Neutrophil (primary cell): Measurements from ENCODE around the gene RNPEPL1.
A peak's percentile ranks its signal among the peaks of the same experiment; 100 is the strongest.

ENCODE experiments used
- H3K27ac ChIP-seq: fragments of 200-600 bp; sonication (generic); 2 replicates; pipeline ENCODE4 v1.5.1; 2016; ENCODE audit warnings: mild to moderate bottlenecking, moderate library complexity
- H3K27me3 ChIP-seq: fragments of 200-600 bp; sonication (generic); 2 replicates; pipeline ENCODE4 v1.6.0; 2016; ENCODE audit warnings: mild to moderate bottlenecking
- H3K36me3 ChIP-seq: fragments of 200-600 bp; sonication (generic); 2 replicates; pipeline ENCODE4 v1.5.1; 2017
- H3K4me1 ChIP-seq, 2 experiments: fragments of 200-600 bp in 1 of 2; sonication (generic) in 1 of 2; 1 replicate in 1 of 2; 2 replicates in 1 of 2; pipeline versions ENCODE4 v1.5.1 to v1.6.1; 2013 to 2016; ENCODE audit warnings: low read depth in 1 of 2, low read length in 1 of 2, mild to moderate bottlenecking in 1 of 2, moderate library complexity in 1 of 2; ENCODE audit not compliant: control insufficient read depth in 1 of 2, insufficient read depth in 1 of 2
- H3K4me3 ChIP-seq, 2 experiments: fragments of 200-600 bp in 1 of 2; sonication (generic) in 1 of 2; 1 replicate in 1 of 2; 2 replicates in 1 of 2; pipeline ENCODE4 v1.5.1; 2013 to 2016; ENCODE audit warnings: low read depth in 1 of 2, low read length in 1 of 2, mild to moderate bottlenecking in 1 of 2, moderate library complexity in 1 of 2
- H3K9me3 ChIP-seq: fragments of 200-600 bp; sonication (generic); 2 replicates; pipeline ENCODE4 v1.5.1; 2016
- TF ChIP-seq, protein P1 (sequence below): fragments of 200-600 bp; sonication (generic); IDR thresholded peaks from 2 replicates; pipeline ENCODE4 v1.5.1; 2016; ENCODE audit warnings: antibody characterized with exemption

RNPEPL1 gene

DNA sequence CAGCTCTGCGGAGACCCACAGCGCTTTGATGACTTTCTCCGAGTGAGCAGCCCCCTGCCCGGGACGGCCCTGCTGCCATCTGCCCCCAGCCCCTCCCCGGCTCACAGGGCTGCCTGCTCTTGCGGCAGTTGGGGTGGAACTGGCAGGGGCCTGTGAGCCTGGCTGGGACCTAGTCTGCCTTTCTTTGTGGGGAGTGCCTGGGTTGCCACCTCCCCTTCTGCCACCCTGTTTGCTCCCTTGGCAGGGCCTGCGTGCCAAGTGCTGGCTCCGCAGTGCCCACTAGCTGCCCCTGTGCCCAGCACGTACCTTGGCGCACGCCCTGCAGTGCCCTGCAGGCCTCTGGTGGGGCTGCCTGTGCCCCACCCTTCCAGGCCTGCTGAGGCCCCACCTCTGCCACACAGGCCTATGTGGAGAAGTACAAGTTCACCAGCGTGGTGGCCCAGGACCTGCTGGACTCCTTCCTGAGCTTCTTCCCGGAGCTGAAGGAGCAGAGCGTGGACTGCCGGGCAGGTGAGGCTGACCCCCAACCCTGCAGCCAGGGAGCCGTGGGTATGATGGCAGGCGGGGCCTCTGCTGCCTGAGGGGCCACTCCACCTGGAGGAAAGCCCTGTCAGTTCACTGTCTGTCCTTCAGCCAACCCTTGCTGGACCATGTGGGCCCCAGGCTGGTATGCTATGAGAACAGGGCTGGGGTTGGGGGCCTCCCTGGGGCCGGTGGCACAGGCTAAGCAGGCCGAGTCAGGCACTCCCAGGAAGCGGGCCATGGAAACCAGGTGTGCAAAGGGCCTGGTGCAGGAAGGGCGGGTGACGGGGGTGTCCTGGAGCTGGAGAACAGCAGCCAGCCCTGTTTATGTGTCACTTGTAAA is 7.0 kb downstream of the RNPEPL1 start:
- H3K27me3 ChIP-seq = no peaks in the 10 kb centered on the region
- no peaks in the 10 kb centered on the region for H3K9me3 ChIP-seq
- H3K4me1 ChIP-seq = peaks cover 35 to 41% of the 10 kb centered on the region in 2 experiments
- TF ChIP-seq, protein P1, sequence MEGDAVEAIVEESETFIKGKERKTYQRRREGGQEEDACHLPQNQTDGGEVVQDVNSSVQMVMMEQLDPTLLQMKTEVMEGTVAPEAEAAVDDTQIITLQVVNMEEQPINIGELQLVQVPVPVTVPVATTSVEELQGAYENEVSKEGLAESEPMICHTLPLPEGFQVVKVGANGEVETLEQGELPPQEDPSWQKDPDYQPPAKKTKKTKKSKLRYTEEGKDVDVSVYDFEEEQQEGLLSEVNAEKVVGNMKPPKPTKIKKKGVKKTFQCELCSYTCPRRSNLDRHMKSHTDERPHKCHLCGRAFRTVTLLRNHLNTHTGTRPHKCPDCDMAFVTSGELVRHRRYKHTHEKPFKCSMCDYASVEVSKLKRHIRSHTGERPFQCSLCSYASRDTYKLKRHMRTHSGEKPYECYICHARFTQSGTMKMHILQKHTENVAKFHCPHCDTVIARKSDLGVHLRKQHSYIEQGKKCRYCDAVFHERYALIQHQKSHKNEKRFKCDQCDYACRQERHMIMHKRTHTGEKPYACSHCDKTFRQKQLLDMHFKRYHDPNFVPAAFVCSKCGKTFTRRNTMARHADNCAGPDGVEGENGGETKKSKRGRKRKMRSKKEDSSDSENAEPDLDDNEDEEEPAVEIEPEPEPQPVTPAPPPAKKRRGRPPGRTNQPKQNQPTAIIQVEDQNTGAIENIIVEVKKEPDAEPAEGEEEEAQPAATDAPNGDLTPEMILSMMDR = no peak
- H3K27ac ChIP-seq = no peak overlapping the region
- no peak overlapping the region for H3K4me3 ChIP-seq
- H3K36me3 ChIP-seq = peaks cover 87% of the 10 kb centered on the region

DNA sequence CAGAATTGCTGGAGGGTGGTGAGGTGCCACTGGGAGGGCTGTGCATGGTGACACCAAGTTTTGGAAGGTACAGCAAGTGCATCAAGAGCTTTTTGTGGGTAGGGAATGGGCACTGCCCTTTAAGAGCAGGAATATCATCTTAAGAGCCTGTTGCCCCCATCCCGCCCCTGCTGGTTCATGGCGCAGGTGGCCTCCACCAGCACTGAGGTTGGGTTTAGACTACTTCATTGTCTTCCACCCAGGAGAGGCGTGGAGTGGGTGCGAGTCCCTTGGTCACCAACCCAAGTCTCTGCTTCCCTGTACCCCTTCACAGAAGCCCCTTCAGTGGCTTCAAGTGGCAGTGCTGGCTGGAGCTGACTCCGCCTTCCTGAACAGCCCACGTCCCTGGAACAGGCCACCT is 7.8 kb downstream of the RNPEPL1 start:
- Histone ChIP-seq H3K9me3 (no peaks in the 10 kb centered on the region), H3K27me3 (no peaks in the 10 kb centered on the region), H3K27ac (no peak overlapping the region), H3K4me1 (peaks cover 35 to 41% of the 10 kb centered on the region in 2 experiments), H3K4me3 (no peak overlapping the region), H3K36me3 (peaks cover 80% of the 10 kb centered on the region)
- TF ChIP-seq, protein P1 = no peak

DNA sequence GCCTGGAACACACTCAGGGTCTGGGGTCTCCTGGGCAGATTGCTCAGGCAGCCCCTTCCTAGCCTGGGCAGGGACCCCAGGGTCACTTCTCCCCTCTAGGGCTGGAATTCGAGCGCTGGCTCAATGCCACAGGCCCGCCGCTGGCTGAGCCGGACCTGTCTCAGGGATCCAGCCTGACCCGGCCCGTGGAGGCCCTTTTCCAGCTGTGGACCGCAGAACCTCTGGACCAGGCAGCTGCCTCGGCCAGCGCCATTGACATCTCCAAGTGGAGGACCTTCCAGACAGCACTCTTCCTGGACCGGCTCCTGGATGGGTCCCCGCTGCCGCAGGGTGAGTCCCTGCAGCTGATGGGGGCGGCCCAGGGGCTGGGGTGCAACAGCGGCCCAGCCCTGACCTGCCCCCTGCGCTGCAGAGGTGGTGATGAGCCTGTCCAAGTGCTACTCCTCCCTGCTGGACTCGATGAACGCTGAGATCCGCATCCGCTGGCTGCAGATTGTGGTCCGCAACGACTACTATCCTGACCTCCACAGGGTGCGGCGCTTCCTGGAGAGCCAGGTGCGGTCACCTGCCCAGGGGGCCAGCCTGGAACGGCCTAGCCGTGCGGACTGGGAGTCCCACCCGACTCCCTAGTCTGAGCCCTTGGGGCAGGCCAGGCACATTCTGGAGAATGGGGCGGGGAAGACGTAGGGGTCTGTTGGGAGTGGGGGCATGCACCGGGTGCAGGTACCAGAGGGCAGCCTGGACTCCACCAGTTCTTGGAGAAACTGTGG is 8.3 kb downstream of the RNPEPL1 start:
- H3K4me1 ChIP-seq = peaks cover 32 to 39% of the 10 kb centered on the region in 2 experiments
- TF ChIP-seq, protein P1 = no peak
- peaks cover 74% of the 10 kb centered on the region for H3K36me3 ChIP-seq

DNA sequence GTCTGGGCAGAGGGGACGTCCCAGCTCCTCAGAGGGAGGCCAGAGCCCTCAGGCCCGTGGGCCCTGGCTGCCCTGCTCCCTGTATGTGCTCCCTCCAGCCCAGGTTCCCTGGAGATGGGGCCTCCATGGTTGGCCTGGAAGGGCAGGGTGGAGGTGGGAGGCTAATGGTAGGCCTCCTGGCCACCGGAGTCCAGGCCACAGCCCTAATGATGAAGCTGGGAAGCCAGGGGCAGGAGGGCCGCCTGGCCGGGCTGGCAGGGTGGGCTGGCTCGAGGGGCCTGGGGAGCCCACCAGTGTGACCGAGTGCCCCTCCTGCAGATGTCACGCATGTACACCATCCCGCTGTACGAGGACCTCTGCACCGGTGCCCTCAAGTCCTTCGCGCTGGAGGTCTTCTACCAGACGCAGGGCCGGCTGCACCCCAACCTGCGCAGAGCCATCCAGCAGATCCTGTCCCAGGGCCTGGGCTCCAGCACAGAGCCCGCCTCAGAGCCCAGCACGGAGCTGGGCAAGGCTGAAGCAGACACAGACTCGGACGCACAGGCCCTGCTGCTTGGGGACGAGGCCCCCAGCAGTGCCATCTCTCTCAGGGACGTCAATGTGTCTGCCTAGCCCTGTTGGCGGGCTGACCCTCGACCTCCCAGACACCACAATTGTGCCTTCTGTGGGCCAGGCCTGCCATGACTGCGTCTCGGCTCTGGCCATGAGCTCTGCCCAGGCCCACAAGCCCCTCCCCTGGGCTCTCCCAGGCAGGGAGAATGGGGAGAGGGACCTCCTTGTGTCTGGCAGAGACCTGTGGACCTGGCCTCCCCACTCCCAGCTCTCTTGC is 9.2 kb downstream of the RNPEPL1 start:
- H3K36me3 ChIP-seq = peaks cover 66% of the 10 kb centered on the region
- H3K27me3 ChIP-seq = no peaks in the 10 kb centered on the region
- TF ChIP-seq, protein P1 = no peak
- peaks cover 32 to 36% of the 10 kb centered on the region in 2 experiments for H3K4me1 ChIP-seq
- peak overlapping the region; percentile 86 for H3K27ac ChIP-seq
- no peaks in the 10 kb centered on the region for H3K9me3 ChIP-seq
- no peak overlapping the region for H3K4me3 ChIP-seq

More for the DNA sequence above, 8.3 kb downstream of the RNPEPL1 start:
- Histone ChIP-seq H3K9me3 (no peaks in the 10 kb centered on the region), H3K27ac (no peak overlapping the region), H3K27me3 (no peaks in the 10 kb centered on the region), H3K4me3 (no peak overlapping the region)

DNA sequence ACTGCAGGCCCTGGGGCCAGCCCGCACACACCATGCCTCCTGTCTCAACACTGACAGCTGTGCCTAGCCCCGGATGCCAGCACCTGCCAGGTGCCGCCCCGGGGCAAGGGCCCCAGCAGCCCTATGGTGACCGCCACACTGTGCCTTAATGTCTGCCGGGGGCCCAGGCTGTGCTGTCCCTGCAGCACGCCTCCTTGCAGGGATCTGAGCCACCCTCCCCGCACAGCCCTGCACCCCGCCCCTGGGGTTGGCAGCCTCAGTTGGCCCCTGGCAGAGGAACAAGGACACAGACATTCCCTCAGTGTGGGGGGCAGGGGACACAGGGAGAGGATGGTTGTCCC is 9.8 kb downstream of the RNPEPL1 start:
- Histone ChIP-seq H3K27me3 (no peaks in the 10 kb centered on the region), H3K36me3 (peaks cover 60% of the 10 kb centered on the region), H3K27ac (peak overlapping the region; percentile 86), H3K4me3 (no peak overlapping the region), H3K9me3 (no peaks in the 10 kb centered on the region), H3K4me1 (peaks cover 32 to 36% of the 10 kb centered on the region in 2 experiments)
- TF ChIP-seq, protein P1 = no peak
